HCT116 (cell line): ENCODE results near the gene HOXD11.

Experiments
- CEBPB ChIP-seq: IDR thresholded peaks from 2 replicates; pipeline ENCODE4 v1.6.1; 2012; ENCODE audit warnings: low read depth
- EZH2 ChIP-seq: fragments of 200-600 bp; sonication (generic); IDR thresholded peaks from 2 replicates; pipeline ENCODE4 v1.6.1; 2017; ENCODE audit warnings: antibody characterized with exemption, mixed run types
- JUND ChIP-seq: IDR thresholded peaks from 2 replicates; pipeline ENCODE4 v1.6.1; 2012
- POLR2A ChIP-seq: IDR thresholded peaks from 2 replicates; pipeline ENCODE4 v1.7.0; 2011; ENCODE audit warnings: borderline replicate concordance; ENCODE audit not compliant: insufficient read depth, insufficient read length; ENCODE audit errors: extremely low read depth
- POLR2AphosphoS5 ChIP-seq: IDR thresholded peaks from 2 replicates; pipeline ENCODE4 v1.6.1; 2011; ENCODE audit warnings: mild to moderate bottlenecking, low read depth, low read length, moderate library complexity
- RAD21 ChIP-seq: IDR thresholded peaks from 2 replicates; pipeline ENCODE4 v1.6.1; 2012; ENCODE audit warnings: low read depth, mild to moderate bottlenecking
- SP1 ChIP-seq: IDR thresholded peaks from 2 replicates; pipeline ENCODE4 v1.6.1; 2012; ENCODE audit warnings: low read depth
- TCF7L2 ChIP-seq: IDR thresholded peaks from 2 replicates; pipeline ENCODE4 v1.7.0; 2011; ENCODE audit warnings: borderline replicate concordance, inconsistent platforms; ENCODE audit not compliant: insufficient read depth, insufficient read length; ENCODE audit errors: extremely low read depth
- YY1 ChIP-seq: IDR thresholded peaks from 2 replicates; pipeline ENCODE4 v1.6.1; 2011; ENCODE audit warnings: low read length, low read depth, moderate library complexity, mild to moderate bottlenecking; ENCODE audit not compliant: insufficient replicate concordance; ENCODE audit errors: extremely low read depth
- ZFX ChIP-seq: fragments of 450-650 bp; IDR thresholded peaks from 2 replicates; pipeline ENCODE4 v1.6.1; 2017
- ZNF274 ChIP-seq: fragments of 200-500 bp; sonication (Bioruptor generic); IDR thresholded peaks from 2 replicates; pipeline ENCODE4 v1.6.1; 2014; ENCODE audit warnings: mild to moderate bottlenecking, low read depth, low read length, inconsistent platforms
- TF ChIP-seq, protein P1 (sequence below): IDR thresholded peaks from 2 replicates; pipeline ENCODE4 v1.6.1; 2012; ENCODE audit warnings: low read depth
- TF ChIP-seq, protein P2 (sequence below), 3 experiments: fragments of 200-600 bp in 1 of 3; sonication (generic) in 1 of 3; IDR thresholded peaks in 2 of 3; conservative IDR thresholded peaks in 1 of 3; 2 replicates each; pipeline ENCODE4 v1.5.1; 2012 to 2017; ENCODE audit warnings: low read depth in 2 of 3, low read length in 2 of 3, antibody characterized with exemption in 1 of 3, borderline replicate concordance in 1 of 3, control low read depth in 1 of 3, mild to moderate bottlenecking in 1 of 3, mixed read lengths in 1 of 3, mixed run types in 1 of 3, moderate library complexity in 1 of 3; ENCODE audit not compliant: insufficient read depth in 1 of 3

DNA sequence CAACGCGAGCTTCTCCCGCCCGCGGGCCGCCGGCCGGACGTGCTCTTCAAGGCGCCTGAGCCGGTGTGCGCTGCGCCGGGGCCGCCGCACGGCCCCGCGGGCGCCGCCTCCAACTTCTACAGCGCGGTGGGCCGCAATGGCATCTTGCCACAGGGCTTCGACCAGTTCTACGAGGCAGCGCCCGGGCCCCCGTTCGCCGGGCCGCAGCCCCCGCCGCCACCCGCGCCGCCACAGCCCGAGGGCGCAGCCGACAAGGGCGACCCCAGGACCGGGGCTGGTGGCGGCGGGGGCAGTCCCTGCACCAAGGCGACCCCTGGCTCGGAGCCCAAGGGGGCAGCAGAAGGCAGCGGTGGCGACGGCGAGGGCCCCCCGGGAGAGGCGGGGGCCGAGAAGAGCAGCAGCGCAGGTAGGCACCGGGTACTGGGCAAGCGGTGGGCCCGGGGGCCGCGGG, 676 bp downstream of the HOXD11 start:
- TF ChIP-seq POLR2A = no peak
- TF ChIP-seq, protein P1, sequence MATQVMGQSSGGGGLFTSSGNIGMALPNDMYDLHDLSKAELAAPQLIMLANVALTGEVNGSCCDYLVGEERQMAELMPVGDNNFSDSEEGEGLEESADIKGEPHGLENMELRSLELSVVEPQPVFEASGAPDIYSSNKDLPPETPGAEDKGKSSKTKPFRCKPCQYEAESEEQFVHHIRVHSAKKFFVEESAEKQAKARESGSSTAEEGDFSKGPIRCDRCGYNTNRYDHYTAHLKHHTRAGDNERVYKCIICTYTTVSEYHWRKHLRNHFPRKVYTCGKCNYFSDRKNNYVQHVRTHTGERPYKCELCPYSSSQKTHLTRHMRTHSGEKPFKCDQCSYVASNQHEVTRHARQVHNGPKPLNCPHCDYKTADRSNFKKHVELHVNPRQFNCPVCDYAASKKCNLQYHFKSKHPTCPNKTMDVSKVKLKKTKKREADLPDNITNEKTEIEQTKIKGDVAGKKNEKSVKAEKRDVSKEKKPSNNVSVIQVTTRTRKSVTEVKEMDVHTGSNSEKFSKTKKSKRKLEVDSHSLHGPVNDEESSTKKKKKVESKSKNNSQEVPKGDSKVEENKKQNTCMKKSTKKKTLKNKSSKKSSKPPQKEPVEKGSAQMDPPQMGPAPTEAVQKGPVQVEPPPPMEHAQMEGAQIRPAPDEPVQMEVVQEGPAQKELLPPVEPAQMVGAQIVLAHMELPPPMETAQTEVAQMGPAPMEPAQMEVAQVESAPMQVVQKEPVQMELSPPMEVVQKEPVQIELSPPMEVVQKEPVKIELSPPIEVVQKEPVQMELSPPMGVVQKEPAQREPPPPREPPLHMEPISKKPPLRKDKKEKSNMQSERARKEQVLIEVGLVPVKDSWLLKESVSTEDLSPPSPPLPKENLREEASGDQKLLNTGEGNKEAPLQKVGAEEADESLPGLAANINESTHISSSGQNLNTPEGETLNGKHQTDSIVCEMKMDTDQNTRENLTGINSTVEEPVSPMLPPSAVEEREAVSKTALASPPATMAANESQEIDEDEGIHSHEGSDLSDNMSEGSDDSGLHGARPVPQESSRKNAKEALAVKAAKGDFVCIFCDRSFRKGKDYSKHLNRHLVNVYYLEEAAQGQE = no peak
- no peak for TF ChIP-seq ZNF274
- TF ChIP-seq, protein P2, sequence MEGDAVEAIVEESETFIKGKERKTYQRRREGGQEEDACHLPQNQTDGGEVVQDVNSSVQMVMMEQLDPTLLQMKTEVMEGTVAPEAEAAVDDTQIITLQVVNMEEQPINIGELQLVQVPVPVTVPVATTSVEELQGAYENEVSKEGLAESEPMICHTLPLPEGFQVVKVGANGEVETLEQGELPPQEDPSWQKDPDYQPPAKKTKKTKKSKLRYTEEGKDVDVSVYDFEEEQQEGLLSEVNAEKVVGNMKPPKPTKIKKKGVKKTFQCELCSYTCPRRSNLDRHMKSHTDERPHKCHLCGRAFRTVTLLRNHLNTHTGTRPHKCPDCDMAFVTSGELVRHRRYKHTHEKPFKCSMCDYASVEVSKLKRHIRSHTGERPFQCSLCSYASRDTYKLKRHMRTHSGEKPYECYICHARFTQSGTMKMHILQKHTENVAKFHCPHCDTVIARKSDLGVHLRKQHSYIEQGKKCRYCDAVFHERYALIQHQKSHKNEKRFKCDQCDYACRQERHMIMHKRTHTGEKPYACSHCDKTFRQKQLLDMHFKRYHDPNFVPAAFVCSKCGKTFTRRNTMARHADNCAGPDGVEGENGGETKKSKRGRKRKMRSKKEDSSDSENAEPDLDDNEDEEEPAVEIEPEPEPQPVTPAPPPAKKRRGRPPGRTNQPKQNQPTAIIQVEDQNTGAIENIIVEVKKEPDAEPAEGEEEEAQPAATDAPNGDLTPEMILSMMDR (IDR thresholded peaks at IDR 0.05 in 2 of 3, conservative IDR thresholded peaks at IDR 0.05 in 1 of 3; ENCODE audit: borderline replicate concordance in 1 of 3, insufficient read depth in 1 of 3, low read depth in 2 of 3, low read length in 2 of 3) = no peak
- no peak for TF ChIP-seq SP1
- no peak for TF ChIP-seq POLR2AphosphoS5
- TF ChIP-seq JUND = no peak
- TF ChIP-seq CEBPB = no peak
- TF ChIP-seq ZFX = no peak
- no peak for TF ChIP-seq RAD21
- no peak for TF ChIP-seq YY1
- no peak for TF ChIP-seq EZH2
- no peak for TF ChIP-seq TCF7L2
